ENCODE results near the gene C18orf54.

DNA sequence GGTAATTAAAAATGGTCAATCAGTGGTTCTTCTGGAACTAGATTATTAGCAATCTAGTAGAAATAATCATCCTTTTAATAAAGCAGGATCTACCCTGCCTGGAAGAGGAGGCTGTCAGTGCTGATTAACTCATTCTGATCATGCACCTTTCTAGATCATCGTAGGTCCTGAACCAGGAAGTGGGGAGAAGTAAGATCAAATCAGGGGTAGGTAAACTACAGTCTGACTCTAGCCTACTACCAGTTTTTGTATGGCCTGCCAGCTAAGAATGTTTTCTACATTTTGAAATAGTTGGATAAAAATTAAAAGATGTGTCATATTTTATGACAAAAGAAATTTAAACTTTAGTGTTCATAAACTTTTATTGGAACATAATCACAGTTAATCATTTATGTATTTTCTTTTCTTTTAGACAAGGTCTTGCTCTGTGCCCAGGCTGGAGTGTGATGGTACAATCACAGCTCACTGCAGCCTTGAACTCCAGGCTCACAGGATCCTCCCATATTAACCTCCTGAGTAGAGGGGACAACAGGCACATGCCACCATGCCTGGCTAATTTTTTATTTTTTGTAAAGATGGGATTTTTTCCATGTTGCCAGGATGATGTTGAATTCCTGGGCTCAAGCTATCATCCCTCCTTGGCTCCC lies 36.1 kb downstream of the C18orf54 start:
- no peak for TF ChIP-seq RAD21 (IDR thresholded peaks at IDR 0.05; ENCODE audit: low read length)
- TF ChIP-seq, protein P1, sequence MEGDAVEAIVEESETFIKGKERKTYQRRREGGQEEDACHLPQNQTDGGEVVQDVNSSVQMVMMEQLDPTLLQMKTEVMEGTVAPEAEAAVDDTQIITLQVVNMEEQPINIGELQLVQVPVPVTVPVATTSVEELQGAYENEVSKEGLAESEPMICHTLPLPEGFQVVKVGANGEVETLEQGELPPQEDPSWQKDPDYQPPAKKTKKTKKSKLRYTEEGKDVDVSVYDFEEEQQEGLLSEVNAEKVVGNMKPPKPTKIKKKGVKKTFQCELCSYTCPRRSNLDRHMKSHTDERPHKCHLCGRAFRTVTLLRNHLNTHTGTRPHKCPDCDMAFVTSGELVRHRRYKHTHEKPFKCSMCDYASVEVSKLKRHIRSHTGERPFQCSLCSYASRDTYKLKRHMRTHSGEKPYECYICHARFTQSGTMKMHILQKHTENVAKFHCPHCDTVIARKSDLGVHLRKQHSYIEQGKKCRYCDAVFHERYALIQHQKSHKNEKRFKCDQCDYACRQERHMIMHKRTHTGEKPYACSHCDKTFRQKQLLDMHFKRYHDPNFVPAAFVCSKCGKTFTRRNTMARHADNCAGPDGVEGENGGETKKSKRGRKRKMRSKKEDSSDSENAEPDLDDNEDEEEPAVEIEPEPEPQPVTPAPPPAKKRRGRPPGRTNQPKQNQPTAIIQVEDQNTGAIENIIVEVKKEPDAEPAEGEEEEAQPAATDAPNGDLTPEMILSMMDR (conservative IDR thresholded peaks at IDR 0.05; ENCODE audit: low read depth, low read length): no peak
- no peak for TF ChIP-seq RCOR1 (IDR thresholded peaks at IDR 0.05; ENCODE audit: insufficient replicate concordance, low read length)
- TF ChIP-seq CEBPB (IDR thresholded peaks at IDR 0.05; ENCODE audit: low read depth, low read length): no peak
- no peak for TF ChIP-seq POLR2A (IDR thresholded peaks at IDR 0.05; ENCODE audit: low read depth, low read length)
- no peak for TF ChIP-seq SMC3 (IDR thresholded peaks at IDR 0.05; ENCODE audit: low read depth, low read length)
- no peak for TF ChIP-seq MAZ (IDR thresholded peaks at IDR 0.05; ENCODE audit: borderline replicate concordance, low read depth, low read length)
- no peak for TF ChIP-seq FOS (IDR thresholded peaks at IDR 0.05; ENCODE audit: low read depth, low read length)
- no peak for TF ChIP-seq NFE2L2 (IDR thresholded peaks at IDR 0.05; ENCODE audit: low read depth, low read length)
- TF ChIP-seq CHD1 (IDR thresholded peaks at IDR 0.05; ENCODE audit: low read depth, low read length): no peak
- TF ChIP-seq MXI1 (IDR thresholded peaks at IDR 0.05; ENCODE audit: borderline replicate concordance, low read depth, low read length): no peak
- TF ChIP-seq, protein P2, sequence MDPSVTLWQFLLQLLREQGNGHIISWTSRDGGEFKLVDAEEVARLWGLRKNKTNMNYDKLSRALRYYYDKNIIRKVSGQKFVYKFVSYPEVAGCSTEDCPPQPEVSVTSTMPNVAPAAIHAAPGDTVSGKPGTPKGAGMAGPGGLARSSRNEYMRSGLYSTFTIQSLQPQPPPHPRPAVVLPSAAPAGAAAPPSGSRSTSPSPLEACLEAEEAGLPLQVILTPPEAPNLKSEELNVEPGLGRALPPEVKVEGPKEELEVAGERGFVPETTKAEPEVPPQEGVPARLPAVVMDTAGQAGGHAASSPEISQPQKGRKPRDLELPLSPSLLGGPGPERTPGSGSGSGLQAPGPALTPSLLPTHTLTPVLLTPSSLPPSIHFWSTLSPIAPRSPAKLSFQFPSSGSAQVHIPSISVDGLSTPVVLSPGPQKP (IDR thresholded peaks at IDR 0.05; ENCODE audit: borderline replicate concordance, low read depth, low read length): no peak
- TF ChIP-seq, protein P3, sequence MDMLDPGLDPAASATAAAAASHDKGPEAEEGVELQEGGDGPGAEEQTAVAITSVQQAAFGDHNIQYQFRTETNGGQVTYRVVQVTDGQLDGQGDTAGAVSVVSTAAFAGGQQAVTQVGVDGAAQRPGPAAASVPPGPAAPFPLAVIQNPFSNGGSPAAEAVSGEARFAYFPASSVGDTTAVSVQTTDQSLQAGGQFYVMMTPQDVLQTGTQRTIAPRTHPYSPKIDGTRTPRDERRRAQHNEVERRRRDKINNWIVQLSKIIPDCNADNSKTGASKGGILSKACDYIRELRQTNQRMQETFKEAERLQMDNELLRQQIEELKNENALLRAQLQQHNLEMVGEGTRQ (IDR thresholded peaks at IDR 0.05; ENCODE audit: low read depth, low read length): no peak
- TF ChIP-seq MAFK (IDR thresholded peaks at IDR 0.05; ENCODE audit: low read depth, low read length): no peak
